Cardiac septum (tissue), 1 donor: ENCODE data around the gene CD2. TPM values are rescaled to one million over a fixed set of nuclear protein-coding genes. Genes with fewer than 3 reads are reported as not detected.
"Not testable (repeated sequence)": the region's sequence is repeated elsewhere in the genome, so short reads cannot be mapped to it uniquely, and the experiment has no call there.

ENCODE experiments used
- DNase-seq: peaks from one replicate; pipeline ENCODE4 v3.0.0-alpha.2; 2020; ENCODE audit warnings: low spot score
- intact Hi-C: fragments of 100-400 bp; cut with DNase I; formaldehyde crosslinking; loops from one replicate; pipeline ENCODE4 v1.14.0; 2022
- total RNA-seq: library from RNA; stranded (reverse); fragmentation: NEBNext Ultra II Directional; extraction: Animal tissue kit (Norgen Biotek cat#: 25700); gene quantifications from one replicate; pipeline ENCODE4 v1.2.1, GENCODE V29; 2021
- donor health status: DM: no; HTN: no; CAD: no.

Gene CD2
- total RNA-seq, 1 donor from 2014 or later, result 0.75 TPM

DNA sequence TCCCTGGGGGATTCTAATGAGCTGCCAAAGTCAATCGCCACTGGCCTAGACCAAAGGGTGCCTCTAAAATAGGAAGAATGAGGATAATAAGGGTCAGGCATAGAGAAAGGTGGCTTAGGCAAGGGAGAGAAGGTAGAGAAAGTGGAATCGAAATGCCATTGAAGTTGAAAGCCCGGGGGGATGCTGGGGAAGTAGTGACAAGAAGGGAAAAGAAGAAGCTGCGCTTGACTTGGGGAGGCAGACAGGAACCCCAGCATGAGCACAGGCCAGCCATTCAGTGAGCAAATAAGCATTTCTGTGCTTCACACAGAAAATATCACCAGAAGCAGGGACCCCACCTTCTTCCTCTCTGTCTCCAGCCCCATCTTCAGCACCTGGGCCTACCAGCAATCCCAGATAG lies 1.5 kb downstream of the CD2 start:
- intact Hi-C loops, result no loop called here
- no peak for DNase-seq

DNA sequence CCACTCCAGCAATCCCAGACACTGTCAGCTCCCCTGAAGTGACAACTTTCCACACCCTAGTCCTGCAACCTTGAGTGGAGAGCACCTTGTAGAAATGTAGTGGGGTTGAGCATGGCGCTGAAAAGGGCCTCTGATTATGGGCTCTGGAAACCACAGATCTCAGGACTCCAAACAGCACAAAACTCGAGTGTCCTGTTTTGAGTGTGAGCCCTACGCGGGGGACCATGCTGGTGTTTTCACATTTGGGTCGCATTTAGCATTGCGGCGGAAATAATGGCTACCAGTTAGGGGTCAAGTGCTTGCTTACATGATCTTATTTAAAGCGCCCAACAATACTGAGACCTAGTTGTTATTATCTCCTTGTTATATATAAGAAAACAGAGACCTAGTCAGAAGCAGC lies 1.9 kb downstream of the CD2 start:
- DNase-seq, intact Hi-C loops: not testable (repeated sequence)

DNA sequence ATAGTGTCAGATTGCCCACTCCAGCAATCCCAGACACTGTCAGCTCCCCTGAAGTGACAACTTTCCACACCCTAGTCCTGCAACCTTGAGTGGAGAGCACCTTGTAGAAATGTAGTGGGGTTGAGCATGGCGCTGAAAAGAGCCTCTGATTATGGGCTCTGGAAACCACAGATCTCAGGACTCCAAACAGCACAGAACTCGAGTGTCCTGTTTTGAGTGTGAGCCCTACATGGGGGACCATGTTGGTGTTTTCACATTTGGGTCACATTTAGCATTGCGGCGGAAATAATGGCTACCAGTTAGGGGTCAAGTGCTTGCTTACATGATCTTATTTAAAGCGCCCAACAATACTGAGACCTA lies 4.2 kb downstream of the CD2 start:
- DNase-seq, intact Hi-C loops: not testable (repeated sequence)

DNA sequence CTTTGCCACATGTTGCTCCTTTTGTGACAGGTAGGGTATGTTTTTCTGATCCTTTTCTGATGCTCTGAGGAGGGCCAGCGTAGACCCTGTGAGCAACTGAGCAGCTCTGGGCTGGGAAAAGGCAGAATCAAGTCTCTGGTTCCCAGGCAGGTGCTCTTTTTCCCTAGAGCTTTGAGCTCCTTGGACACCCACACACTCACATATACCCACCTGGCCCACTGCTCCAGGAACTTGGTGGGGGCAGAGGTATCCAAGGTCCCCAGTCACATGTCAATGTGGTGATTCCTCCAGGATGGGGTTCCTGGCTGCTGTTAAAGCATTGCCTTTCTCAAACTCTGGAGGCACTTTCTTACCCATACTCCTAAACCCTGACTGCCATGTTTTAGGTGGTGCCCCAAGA lies 5.4 kb downstream of the CD2 start:
- intact Hi-C loops, result no loop called here
- DNase-seq, result no peak

DNA sequence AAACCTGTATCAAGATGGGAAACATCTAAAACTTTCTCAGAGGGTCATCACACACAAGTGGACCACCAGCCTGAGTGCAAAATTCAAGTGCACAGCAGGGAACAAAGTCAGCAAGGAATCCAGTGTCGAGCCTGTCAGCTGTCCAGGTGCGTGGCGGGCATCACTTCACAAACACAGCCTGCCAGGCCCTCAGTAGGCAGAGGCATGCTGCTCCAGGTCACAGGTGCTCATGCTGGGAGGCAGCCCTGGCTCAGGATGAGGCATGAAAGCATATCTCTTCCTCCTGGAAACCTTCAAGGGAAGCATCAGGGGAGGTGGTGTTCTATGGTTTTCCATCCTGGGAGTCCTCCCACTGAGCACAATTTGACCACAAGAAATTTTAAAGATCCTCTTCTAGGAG lies 6.3 kb downstream of the CD2 start:
- intact Hi-C loops, result no loop called here
- no peak for DNase-seq

DNA sequence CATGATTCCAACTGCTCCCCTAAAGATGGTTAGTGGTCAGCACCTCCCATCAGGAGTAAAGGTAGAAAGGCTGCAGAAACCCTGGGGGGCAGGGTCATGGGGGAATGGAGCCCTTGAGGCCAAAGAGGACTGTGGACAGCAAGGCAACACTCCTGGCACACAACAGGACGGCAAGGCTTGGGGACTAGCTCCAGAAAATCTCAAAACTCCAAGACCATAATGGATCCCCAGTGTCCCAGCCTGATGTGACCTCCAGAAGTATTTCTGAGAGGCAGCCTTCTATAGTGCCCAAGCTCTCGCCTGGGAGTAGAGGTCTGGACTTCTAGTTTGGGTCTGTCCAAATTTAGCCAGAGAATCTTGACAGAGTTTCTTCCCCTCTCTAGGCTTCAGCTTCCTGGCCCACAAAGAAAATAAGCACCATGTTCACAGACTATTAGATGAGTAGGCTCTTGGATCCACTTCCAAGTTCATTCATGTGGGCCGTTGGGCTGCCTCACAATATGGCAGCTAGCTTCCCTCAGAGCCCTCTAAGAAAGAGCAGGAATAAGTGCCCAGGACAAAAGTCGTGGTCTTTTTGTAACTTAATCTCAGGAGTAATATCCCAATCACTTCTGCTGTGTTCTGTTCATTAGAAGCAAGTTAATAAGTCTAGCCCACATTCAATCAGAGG lies 6.9 kb downstream of the CD2 start:
- no peak for DNase-seq
- intact Hi-C loops, result no loop called here

DNA sequence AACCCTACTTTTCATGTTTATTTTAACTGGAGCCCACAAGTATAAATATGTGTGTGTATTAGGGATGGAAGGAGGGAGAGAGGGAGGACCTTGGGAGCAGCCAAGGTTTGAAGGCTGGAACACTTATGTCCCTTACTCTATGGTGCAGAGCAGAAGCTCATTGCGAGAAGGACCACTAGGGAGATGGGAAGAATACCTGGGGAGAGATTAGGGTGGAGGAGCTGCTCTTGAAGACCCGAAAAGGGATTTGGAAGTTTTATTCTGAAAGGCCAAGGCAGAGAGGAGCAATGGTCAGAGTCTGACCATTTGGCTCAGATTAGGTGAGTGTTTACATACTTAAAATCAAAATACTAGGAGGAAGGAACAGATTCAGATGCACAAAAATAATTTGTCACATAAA lies 8.1 kb downstream of the CD2 start:
- intact Hi-C loops, result no loop called here
- DNase-seq, result no peak

DNA sequence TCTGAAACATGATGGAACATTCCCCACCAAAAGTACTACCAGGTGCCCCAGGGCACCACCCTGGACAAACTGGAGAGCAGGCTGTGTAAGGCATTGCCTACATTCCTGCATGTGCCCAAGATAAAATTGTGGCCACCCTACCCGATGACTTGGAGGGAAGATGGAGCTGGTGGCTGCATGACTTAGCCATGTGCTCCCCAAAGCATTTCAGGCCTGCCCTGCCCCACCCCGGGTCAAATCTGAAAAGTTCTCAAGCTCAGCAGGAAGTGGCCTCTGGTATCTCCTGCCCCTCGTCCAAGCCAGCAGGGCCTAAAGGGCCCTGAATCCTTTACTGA lies 8.5 kb downstream of the CD2 start:
- DNase-seq, result no peak
- intact Hi-C loops, result no loop called here

DNA sequence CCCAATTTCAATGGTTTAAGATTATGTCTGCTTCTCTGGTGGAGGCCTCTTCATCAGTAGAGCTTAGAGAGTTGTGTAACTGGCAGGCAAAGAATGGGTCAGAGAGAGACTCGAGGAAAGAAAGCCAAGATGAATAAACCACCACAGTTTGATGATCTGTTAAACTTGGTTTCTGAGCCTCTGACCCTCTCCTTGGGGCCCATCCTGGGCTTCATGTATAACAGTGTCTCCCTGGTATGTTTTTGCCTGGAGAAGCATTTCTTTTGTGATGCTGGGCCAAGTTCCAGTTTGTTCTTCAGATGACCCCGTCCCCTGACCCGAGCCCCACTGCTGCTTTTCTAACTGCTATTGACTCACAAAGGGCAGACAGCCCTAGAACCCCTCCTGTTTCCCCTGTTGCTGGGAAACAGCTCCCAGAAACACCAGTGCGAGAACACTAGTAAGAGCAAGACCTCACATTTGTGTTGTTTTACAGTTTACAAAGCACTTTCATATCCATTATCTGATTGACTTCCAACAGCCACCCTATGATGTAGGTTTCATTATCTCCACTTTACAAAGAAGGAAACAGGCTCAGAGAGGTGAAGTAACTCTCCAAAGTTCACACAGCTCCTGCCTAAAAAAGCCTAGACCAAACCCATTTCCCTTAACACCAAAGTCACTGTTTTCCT lies 9.0 kb downstream of the CD2 start:
- intact Hi-C loops, result no loop called here
- no peak for DNase-seq

DNA sequence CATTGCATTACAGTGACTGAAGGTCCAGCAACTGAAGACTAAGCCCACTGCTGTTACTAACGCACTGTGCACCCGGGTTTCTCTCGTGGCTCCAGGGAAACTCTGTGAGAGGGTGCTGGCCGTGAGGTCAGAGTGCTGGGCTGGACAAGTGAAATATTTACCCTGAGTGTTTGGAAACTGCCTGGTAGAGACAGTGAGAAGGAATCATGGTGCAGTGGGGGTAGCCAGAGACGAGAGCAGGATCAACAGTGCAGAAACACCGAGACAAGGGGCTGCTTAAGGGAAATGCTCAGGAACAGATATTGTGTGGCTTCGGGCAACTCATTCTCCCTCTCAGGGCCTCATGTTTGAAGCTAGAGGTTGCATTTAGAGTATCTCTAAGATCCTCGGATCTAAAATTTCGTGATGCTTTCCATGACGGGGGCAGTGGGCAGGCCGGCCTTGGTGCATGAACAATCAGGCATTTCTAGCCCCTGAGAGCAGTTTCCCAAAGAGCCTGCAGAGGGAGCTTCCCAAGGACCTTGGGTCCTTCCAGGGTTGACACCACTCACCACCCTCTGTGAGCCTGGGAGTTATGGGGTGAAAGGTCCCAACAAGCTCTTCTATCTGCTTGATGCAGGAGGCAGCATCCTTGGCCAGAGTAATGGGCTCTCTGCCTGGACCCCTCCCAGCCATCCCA lies 9.7 kb downstream of the CD2 start:
- no peak for DNase-seq
- intact Hi-C loops, result no loop called here

DNA sequence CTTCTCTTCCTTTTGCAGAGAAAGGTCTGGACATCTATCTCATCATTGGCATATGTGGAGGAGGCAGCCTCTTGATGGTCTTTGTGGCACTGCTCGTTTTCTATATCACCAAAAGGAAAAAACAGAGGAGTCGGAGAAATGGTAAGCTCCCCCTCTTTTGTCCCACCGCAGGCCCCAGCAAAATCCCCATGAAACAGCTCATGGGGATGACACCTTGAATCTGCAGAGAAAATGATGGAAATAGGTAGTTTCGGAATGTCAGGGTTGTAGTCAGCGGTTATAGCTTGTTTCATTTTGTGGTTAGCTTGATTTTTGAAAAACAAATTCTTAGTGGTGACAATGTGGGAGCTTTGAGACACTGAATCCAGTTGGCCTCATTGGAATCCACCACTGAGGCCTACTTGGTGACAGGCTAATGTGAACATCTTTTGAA lies 10.3 kb downstream of the CD2 start:
- intact Hi-C loops, result no loop called here

DNA sequence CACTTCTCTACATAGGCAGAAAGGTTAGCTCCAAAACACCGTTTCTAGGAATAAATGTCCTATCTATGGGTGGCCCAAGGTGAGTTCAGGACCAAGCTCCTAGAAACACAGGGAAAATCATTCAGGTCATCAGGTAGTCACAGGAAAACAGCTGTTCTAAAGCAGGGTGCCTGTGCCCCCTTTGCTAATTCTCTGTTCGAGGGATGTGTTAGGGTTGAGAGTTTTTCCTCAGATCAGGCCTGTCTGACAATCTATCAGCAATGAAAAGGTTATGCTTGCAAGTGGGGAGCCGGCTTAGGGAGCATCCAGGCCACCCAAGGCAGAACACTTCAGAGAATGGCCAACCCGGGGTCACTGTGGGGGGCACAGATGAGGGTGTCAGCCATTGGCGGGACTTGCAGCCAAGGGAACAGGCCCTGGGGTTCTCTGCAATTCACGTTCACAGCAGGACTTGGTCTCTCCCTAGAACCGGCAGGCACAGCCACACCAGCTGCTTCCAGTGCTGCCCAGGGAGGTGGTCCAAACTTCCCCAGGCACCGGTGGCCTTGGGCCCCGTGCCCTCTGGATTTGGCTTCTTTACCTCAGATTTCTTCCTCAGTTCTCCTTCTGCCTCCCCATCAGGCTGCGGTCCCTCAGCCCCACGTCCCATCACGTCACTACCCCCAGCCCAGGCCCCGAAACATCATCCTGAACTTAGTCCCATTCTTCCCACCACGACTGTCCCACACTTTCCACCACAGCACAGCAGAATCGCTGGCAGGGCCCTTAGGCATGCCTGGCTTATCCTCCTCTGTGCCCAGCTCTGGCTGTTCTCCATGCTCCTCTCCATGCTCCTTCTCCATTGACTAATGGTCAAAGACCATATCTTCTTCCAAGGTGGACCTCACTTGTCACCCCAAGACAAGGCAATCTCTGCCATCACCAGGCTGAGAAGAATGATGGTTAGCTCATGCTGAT lies 11.0 kb downstream of the CD2 start:
- intact Hi-C loops, result no loop called here
- no peak for DNase-seq

More for the DNA sequence above, 10.3 kb downstream of the CD2 start:
- DNase-seq, result no peak

DNA sequence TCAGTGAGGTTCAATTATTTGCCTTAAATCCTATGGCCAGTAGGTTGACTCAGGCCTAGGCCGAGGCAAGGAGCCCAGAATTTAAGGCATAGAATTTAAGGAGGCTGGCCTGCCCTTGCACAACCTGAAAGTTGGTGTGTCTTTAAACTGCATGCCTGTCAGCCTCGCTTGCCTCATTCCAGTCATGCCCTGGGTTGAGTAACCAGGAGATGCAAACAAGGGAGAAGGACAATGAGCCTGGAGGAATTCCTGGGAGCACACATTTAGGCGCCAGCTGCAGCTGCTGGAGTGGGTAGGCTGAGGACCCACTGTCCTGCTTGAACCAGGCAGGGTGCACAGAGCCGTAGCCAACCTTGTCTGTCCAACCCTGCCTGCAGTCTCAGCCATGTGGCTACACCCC lies 11.7 kb downstream of the CD2 start:
- DNase-seq, result no peak
- intact Hi-C loops, result no loop called here

DNA sequence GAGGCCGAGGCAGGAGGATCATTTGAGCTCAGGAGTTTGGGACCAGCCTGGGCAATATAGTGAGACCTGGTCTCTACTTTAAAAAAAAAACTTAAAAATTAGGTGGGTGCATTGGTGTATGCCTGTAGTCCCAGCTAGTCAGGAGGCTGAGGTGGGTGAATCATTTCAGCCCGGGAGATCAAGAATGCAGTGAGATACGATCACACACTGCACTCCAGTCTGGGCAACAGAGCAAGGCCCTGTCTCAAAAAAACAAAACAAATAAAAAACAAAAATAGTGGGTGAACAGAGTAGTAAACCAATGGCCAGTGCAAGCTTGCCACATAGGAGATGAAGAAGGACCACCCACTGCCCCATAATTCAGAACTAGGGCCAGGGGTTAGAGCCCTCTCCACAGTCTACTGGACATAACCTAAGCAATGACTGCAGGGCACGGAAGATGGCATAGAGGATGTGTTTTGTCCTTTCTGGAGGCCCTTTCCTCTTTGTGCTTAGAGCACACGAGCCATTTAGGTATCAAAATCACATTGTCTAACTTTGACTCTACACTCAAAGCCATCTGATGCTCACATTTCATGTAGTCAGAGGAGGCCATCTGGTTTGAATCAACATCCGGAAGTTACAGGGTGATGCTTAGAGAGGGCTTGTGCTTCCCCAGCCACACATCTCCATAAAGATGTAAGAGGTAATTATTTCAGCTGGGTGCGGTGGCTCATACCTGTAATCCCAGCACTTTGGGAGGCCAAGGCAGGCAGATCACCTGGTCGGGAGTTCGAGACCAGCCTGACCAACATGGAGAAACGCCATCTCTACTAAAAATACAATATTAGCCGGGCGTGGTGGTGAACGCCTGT lies 12.6 kb downstream of the CD2 start:
- intact Hi-C loops, result no loop called here
- DNase-seq, result no peak

DNA sequence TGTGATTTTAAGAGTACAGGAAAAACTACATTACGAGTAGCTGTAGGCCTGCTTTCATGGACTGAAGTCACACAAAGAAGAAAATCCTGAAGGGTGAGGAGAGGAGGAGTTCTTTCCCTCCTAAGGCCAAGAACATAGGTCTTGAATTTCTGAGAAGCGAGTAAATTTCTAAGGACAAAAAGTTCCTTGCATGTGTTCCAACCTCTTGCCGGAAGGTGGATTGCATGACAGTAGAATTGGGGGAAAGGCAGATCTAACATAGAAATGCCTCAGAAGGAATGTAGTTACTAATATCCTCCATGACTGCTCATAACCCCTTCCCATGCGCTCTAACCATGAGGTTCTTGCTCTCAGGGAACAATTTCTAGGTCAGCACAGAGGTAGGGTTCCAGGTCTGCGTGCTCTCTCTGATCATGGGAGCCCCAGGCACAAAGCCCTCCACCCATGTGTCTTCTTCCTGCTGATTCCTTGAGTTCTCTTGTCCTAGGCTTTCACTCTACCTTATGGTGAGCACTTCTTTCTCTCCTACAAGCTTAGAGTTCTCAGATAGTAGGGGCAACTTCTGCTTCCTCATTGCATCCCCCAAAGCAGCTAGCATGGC lies 13.7 kb downstream of the CD2 start:
- DNase-seq, result no peak
- intact Hi-C loops, result no loop called here

DNA sequence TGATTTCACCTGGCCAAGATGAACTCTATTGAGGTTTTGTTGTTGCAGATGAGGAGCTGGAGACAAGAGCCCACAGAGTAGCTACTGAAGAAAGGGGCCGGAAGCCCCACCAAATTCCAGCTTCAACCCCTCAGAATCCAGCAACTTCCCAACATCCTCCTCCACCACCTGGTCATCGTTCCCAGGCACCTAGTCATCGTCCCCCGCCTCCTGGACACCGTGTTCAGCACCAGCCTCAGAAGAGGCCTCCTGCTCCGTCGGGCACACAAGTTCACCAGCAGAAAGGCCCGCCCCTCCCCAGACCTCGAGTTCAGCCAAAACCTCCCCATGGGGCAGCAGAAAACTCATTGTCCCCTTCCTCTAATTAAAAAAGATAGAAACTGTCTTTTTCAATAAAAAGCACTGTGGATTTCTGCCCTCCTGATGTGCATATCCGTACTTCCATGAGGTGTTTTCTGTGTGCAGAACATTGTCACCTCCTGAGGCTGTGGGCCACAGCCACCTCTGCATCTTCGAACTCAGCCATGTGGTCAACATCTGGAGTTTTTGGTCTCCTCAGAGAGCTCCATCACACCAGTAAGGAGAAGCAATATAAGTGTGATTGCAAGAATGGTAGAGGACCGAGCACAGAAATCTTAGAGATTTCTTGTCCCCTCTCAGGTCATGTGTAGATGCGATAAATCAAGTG lies 14.3 kb downstream of the CD2 start:
- intact Hi-C loops, result no loop called here

DNA sequence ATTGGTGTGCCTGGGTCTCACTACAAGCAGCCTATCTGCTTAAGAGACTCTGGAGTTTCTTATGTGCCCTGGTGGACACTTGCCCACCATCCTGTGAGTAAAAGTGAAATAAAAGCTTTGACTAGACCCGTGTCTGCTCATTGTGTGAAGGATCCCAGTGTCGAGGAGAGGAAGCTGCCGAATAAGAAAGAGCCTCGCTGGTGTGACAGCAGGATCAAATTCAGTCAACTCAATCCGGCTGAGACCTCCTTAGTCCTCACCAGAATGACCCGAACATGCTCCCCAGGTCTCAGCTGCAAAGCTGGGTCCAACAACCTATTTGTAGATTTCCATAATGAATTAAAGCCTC lies 14.8 kb downstream of the CD2 start:
- DNase-seq, result no peak
- intact Hi-C loops, result no loop called here

More for the DNA sequence above, 14.3 kb downstream of the CD2 start:
- DNase-seq, result no peak

DNA sequence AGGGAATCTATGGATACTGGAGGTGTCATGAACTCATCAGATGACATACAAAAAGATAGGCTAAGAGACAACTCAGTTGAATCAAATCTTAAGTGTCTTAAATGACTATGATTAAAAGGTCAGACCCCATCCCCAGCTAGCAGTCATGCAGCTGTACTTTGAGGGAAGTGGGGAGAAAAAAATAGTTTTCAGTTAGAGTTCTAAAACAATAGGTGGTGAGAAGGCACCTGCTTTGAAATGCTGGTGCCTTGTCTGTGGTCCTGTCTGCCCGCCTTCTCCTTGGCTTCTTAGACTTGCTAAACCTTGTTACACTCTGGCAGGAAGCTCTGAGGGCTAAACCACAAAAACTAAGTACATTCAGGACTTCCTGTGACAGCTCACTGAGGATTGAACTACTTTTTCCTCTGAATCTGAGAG lies 15.3 kb downstream of the CD2 start:
- intact Hi-C loops, result no loop called here
- no peak for DNase-seq
